Mesenteric fat pad (tissue), 1 donor: ENCODE results near the gene TSACC. TPM values are rescaled to one million over a fixed set of nuclear protein-coding genes. Genes with fewer than 3 reads are reported as not detected.
A peak's percentile ranks its signal among the peaks of the same experiment; 100 is the strongest.
"Not testable (repeated sequence)": the region's sequence is repeated elsewhere in the genome, so short reads cannot be mapped to it uniquely, and the experiment has no call there.

Experiments used
- DNase-seq: peaks from one replicate; pipeline ENCODE4 v3.0.0-alpha.2; 2020; ENCODE audit warnings: low spot score
- total RNA-seq: library from RNA; stranded (reverse); fragmentation: NEBNext Ultra II Directional; extraction: Animal tissue kit (Norgen Biotek cat#: 25700); gene quantifications from one replicate; pipeline ENCODE4 v1.2.1, GENCODE V29; 2021
- donor health status: DM: yes; HTN: yes; CAD: no.

TSACC gene
- total RNA-seq, 1 donor from 2014 or later, result 0.64 TPM

DNA sequence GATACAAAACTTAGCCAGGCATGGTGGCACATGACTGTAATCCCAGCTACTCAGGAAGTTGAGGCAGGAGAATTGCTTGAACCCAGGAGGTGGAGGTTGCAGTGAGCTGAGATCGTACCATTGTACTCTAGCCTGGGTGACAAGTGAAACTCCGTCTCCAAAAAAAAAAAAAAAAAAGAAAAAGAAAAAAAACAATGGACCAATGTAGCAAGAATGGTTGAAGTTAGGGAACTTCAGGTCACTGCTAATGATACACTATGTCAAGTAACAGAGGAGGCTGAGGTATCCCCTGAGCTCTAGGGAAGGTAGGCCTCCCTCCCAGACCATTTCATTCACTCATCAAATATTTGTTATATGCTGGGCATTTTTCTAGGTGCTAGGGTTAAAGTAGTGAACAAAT is 7.7 kb downstream of the TSACC start:
- DNase-seq, result not testable (repeated sequence)

DNA sequence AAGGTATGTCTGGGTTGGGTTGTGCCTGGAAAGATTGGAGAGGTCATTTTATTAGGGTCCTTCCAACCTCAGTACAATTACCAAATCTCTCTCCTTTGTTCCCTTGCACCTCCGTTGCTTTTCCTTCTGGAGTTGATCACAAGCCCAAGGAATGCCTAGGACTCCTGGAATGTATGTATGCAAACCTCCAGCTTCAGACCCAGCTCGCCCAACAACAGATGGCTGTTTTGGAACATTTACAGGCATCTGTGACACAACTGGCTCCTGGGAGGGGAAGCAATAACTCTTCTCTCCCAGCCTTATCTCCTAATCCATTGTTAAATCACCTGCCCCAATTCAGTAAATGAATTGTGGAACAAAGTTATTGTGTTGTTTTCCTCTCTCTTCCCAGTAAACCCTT is 8.3 kb downstream of the TSACC start:
- DNase-seq, result no peak

DNA sequence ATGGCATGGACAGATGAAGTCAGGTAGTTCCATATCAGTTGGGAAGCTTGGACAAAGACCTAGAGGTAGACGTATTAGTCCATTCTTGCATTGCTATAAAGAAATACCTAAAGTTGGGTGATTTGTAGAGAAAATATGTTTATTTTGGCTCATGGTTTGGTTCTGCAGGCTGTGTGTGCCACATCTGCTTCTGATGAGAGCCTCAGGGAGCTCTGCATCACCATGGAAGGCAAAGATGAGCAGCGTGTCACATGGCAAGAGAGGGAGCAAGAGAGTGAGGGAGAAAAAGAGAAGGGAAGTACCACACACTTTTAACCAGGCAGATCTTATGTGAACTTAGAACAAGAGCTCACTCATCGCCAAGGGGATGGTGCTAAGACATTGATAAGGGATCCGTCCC is 9.0 kb downstream of the TSACC start:
- DNase-seq, result no peak

DNA sequence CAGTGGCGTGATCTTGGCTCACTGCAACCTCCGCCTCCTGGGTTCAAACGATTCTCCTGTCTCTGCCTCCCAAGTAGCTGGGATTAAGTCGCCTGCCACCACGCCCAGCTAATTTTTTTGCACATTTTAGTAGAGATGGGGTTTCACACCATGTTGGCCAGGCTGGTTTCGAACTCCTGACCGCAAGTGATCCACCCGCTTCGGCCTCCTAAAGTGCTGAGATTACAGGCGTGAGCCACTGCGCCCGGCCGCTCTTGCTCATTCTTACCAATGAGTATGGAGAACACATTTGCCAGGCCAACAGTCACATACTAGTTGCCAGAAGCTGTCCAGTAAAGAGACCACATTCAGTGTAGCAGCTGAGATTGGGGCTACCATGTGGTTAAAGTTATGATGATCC is 14.2 kb downstream of the TSACC start:
- peak; percentile 47 for DNase-seq

DNA sequence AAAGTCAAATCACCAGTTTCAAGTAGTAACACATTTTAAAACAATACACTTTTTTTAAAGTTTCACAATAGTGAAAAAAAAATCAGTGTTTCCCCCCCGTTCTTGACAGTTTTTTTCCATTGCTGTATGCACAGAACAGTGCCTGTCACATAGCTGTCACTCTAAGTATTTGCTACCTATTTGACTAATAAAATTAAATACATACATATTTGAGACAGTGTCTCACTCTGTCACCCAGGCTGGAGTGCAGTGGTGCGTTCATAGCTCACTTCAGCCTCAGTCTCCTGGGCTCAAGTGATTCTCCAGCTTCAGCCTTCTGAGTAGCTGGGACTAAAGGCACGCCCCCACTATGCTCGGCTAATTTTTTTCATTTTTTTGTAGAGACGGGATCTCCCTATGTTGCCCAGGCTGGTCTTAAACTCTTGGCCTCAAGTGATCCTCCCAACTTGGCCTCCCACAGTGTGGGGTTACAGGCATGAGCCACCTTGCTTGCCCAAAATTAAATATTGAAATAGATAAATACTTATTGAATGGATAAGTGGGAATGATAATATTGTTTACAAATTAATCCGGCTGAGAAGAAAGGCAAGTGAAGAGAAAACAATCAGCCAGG is 18.0 kb downstream of the TSACC start:
- DNase-seq, result no peak

DNA sequence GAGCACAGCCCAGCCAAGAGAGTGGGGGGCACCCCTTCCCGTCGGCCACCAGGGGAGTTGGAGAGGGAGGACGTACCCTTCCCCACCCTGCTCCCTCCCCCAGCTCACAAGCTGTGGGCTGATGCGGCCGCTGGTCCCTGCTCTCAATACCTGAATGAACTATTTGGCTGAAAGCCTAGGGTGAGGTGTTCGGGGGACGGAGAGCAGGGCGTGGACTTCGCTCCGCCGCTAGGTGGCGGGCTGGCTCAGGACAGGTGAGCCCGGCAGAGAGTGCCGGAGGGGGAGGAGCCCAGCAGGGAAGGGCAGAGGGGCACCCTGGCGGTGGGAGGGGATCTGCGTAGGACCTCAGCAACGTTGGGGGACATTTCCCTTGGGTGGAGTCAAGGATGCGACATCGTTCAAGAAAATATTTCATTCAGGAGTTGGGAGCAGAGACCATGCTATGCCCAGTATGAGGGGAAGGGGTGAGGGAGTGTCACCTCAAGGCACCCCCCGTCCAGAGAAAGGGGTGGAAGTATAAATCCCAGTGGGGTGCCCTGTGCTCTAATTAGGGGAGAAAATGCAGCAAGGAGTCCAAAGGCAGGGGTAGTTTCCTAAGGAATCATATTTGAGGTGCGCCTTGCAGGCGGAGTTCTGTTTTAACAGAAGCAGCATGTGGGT is 18.7 kb downstream of the TSACC start:
- no peak for DNase-seq

DNA sequence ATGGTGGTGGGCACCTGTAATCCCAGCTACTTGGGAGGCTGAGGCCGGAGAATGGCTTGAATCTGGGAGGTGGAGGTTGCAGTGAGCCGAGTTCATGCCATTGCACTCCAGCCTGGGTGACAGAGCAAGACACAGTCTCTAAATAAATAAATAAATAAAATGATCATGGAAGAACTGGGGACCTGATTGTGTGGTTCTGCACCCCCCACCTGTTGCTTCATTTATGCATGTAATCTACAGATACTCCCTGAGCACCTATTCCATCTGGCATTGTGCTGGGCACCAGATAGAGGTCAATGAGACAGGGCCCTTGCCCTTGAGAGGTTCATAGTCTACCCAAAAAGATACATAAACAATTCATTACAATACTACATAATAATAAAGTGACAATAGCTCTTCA is 19.7 kb downstream of the TSACC start:
- no peak for DNase-seq

DNA sequence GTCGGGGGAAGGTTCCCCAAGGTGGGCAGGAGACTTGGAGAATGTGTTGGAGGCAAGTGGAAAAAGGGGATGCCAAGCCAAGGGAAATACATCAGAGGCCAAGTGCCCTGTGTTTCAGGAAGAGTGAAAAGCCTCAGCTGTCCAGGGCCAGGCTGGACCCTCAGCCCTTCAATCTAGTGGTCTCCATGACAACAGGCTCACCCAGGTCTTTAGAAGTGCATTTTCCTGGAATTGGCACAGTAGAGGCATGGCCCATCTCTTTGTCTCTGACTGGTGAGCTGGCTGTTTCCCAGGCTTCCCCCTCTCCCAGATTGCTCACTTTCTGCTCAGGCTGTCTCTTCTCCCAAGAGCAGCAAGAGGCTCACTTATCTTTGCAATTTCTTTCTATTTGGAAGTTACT is 20.3 kb downstream of the TSACC start:
- no peak for DNase-seq

DNA sequence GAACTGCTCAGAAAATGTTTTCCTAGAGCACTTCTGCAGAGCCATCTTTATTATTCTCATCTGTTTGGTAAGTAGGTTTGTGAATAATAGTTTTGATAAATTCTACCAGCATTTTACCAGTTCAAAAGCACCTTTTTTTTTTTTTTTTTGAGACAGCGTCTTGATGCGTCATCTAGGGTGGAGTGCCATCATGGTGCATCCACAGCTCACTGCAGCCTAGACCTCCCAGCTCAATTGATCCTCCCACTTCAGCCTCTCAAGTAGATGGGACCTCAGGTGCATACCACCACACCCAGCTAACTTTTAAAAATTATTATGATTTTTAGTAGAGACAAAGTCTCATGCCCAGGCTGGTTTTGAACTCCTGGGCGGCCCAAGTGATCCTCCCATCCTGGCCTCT is 20.9 kb downstream of the TSACC start:
- no peak for DNase-seq

DNA sequence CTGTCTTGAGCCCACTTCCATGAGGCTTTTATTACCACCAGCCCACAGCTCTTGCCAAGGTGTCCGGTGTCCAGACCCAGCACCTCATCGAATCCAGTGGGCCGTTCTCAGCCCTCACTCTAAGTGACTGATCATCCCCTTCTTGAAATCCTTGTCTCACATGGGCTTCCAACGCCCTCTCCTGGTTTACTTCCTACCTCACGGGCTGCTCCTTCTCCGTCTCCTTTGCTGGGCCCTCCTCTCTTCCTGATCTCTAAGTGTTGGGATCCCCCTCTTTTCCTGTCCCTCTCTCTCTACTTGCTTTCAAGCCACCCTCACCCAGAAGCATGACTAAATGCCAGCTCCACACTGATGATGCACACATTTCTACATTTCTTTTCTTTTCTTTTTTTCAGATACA is 21.6 kb downstream of the TSACC start:
- no peak for DNase-seq

DNA sequence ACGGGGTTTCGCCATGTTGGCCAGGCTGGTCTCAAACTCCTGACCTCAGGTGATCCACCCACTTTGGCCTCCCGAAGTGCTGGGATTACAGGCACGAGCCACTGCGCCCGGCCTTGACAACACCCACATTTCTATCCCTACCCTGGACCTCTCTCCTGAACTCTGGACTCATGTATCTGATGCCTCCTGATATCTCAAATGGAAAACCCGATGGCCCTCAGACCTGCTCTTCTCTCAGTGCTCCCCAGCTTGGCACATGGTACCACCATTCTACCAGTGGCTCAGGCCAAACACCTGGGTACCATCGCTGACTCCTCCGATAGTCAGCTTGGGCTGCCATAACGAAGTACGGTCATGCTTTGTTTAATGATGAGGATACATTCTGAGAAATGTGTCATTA is 22.2 kb downstream of the TSACC start:
- no peak for DNase-seq

DNA sequence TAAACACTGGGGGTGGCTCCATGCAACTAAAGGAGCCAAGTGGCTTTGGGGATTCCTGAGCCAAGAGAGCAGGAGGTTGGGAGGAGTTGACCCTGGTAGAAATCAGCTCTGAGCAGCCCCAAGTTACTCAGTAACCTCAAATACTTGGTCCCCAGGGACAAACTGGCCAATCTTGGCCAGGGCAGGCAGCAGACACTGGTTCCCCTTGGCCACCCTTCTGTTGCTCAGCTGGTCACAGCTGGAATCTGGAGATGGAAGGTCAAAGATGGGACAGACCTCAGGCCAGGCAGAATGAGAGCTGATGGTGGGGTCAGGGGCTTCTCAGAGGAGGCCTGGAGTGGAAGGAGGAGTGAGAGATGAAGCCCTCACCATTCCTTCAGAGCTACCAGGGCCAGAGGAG is 27.4 kb downstream of the TSACC start:
- DNase-seq, result no peak

DNA sequence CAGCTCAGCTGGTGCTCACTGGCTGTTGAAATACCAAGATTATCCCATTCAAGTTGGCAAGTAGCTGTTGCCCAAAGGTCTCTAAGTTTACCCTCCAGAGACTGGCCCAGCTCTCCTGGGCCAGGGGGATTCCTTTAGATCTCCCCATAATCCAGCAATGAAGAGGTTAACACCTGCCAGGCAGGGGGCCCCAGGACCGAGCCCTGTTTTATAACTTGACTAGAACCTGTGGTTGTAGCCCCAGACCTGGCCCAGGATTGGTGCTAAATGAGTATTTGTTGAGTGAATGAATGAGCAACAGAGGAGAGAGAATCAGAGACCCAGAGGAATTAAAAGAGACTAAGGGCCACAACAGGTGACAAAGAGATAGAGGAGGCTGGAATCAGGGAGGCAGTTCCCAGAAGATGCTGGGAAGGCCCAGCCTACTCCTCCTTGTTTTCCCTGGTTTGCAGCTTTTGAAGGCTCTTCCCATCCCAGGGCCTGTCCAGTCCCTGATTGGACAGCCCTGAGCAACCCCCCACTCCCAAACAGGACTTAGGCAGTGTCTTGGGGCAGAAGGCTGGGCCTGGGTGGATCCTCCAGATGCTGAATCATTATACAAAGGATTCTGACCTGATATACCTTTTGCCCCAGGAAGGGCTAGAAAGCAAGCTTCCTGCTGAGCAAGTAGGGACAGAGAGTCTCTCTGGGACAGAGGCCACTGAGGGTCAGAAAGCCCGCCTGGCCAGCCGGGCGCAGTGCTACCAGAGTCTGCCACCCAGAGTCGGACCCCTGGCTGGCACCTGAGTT is 28.2 kb downstream of the TSACC start:
- no peak for DNase-seq

DNA sequence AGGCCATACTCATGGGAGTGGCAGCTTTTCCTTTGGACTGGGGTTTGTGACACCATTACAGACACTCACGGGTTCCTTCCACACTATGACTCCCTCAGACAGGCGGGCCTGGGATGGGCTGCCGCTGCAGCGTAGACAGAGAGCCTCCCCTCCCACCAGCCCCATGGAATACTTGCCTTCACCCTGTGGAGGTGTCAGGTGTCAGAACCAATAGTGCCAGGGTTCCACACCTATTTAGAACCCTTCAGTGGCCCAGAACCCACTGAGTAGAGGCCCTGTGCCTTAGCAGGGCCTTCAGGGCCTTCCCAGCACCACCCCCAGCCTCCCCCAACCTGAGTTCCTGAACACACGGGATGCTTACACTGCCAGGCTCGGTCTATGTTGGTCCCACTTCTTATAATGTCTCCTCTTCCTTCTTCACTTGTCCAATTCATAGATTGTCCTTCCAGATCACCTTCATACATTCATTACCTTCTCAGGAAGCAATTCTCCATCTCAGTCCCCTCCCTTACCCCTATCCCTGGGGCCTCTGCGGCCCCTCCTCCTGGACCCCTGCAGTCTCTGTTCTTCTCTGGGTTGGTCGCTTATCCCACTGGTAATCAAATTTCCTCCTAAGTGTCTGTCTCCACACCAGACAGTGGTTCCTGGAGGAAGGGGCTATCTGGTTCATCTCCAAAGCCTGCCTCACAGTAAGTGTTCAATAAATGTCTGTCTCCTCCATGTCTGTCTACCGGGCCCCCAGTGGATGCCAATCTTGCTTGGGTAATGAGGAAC is 29.2 kb downstream of the TSACC start:
- no peak for DNase-seq

DNA sequence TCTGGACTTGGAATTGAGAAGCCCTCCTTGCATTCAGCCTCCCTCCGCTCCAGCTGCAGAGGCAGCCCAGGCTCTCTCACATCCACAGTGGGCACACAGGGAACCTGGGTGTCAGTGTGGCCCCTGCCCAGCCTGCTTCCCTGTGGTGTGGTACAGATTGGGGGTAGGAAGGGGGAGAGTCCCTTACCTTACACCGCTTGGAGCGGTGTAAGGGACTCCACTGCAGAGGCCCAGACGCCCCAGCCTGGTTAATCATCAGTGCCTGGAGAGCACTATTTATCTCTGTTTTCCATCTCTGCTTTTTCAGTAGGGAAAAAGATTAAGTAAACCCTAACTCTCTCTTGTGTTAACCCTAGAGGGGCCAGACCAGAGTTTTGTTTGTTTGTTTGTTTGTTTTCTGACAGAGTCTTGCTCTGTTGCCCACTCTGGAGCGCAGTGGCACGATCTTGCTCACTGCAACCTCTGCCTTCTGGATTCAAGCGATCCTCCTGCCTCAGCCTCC is 29.9 kb downstream of the TSACC start:
- DNase-seq, result no peak

DNA sequence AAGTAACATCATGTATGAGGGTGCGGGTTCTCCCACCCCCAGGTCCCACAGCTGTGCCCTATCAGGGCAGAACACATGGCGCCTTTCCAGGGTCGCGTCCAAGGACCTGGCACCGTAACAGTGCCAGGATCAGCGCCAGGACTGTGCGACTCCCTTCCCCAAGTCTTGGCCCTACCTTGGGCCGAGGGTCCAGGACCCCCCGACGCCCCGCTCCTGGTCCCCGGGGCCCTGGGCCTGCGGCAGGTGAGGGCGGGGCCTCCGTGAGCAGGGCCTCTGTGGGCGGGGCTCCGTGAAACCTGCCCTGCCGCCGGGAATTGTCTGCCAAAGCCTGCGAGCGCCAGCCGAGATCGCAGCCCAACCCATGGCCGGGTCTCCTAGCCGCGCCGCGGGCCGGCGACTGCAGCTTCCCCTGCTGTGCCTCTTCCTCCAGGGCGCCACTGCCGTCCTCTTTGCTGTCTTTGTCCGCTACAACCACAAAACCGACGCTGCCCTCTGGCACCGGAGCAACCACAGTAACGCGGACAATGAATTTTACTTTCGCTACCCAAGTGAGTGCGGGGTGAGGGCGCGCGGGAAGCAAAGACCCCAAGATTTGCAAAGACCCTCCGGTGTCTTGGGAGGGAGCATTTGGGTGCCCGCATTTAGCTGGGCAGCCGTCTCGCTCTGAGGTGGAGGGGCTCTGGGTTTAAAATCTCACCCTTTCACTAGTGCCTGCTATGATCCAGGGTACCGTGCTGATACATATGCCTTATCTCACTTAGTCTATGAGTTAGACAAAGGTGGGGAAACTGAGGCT is 30.8 kb downstream of the TSACC start, which contains the start of gene RHBG:
Gene RHBG (plus strand): TSS at position 323 of the 796 bp plus-strand sequence. CDS start 39 bp downstream, at position 362.
- no peak for DNase-seq

DNA sequence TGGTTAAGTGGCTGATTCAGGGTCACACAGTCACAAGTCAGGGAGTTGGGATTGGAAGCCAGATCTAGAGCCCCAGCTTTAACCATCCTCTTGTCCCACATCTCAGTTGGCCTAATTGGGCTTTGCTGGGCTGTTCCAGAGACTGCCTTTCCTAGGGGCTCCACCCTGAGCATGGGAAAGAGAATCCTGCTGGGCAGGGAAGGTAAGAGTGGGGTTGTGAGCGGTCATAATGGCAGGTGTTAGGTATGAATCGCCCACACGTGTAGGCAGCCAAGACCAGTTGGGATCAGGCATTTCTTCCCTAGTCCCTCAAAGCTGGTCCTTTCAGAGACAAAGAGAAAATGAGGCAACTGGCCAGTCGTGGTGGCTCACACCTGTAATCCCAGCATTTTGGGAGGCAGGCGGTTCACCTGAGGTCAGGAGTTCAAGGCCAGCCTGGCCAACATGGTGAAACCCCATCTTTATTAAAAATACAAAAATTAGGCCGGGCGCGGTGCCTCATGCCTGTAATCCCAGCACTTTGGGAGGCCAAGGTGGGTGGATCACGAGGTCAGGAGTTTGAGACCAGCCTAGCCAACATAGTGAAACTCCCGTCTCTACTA is 31.5 kb downstream of the TSACC start:
- not testable (repeated sequence) for DNase-seq

DNA sequence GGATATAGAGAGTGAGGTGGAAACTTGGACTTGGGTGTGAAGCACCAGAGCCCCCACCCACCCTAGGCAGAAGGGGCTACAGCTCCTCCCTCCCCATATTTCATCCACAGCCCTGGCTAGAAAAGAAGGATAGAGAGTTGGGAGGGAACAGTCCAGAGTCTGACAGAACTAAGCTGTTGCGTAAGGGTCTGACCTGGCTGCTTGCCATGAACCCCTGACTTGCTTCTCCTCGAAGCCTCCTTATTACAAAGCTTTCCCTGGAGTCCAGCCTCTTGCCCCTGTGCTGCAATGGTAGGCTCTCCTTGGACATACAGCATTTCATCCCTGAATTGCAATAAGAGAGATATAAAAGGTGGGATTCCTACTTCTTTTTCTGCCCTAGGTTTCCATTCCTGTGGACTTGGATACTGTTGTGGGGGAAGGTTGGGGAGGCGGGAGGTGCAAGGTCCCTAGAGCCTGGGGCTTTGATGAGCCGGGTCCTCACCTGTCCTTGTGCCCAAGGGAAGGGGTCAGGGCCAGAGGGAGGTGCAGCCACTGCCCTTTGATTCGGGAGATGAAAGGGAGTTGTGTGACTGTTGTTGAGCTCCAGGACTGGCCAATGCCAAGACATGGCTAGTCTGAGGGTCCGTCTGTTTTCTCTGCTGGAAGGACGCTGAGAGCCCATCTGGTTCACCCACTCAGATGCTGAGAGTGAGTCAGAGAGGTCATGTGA is 33.4 kb downstream of the TSACC start:
- no peak for DNase-seq

DNA sequence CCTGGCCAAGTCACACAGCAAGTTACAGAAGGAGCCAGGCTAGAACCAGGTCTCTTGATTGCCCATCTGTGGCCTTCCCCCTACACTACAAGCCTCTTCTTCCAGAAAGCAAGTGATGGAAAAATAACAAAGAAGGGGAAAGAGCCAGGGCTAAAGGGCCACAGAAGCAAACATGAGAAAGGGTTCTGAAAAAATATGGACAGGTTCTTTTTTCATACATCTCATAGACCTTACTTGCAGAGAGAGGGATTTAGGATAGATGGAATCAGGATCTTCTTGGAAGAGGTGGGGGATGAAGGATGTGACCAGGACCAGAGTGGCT is 33.9 kb downstream of the TSACC start:
- no peak for DNase-seq

DNA sequence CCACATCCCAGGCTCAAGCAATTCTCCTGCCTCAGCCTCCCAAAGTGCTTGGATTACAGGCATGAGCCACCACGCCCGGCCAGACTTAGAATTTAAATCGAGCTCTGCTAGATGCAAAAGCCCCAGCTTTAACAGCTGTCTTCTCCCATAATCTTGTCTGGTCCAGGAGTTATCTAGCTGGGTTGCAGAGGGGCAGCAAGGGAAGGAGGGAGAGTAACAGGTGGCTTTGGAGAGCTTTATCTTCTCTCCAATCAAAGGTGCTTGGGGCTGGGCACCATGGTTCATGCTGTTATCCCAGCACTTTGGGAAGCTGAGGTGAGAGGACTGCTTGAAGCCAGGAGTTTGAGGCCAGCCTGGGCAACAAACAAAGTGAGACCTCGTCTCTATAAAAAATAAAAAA is 34.5 kb downstream of the TSACC start:
- DNase-seq, result no peak
